MM.1S (cell line): Measurements from ENCODE around the gene SBF1.

Experiments
- CTCF ChIP-seq: fragments of 300-600 bp; sonication (generic); IDR thresholded peaks from 2 replicates; pipeline ENCODE4 v1.5.1; 2016; ENCODE audit warnings: antibody characterized with exemption, low read length, mixed read lengths
- EZH2 ChIP-seq: fragments of 300-600 bp; sonication (generic); optimal IDR thresholded peaks from 2 replicates; pipeline ENCODE3; 2017; ENCODE audit warnings: low read depth, mild to moderate bottlenecking, antibody characterized with exemption, low read length, mixed read lengths
- EZH2phosphoT487 ChIP-seq: fragments of 300-600 bp; sonication (generic); IDR thresholded peaks from 2 replicates; pipeline ENCODE4 v1.6.1; 2018; ENCODE audit warnings: antibody characterized with exemption, low read length

DNA sequence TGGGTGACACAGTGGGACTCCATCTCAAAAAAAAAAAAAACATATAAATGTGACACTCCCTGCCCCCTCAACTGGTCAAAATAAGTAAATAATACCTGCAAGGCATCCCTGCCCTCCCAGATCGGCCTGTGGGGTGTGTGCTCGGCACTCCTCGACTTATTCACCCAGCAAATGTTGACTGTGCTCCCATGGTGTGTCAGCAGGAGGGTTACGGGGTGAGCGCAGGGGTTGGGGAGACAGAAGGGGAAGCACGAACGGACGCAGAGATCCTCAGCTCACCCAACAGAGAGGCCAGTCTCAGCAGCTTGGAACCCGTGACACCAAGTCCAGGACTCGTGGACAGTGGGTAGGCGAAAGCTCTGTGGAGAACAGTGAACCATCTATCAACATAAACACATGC lies 4.9 kb upstream of the SBF1 start:
- TF ChIP-seq CTCF (no peak), EZH2 (no peak), EZH2phosphoT487 (no peak)
